SH-SY5Y (cell line): ENCODE measurements around the gene IL6ST.

Experiments
- GATA2 ChIP-seq: IDR thresholded peaks from 2 replicates; pipeline ENCODE4 v1.6.1; 2011; ENCODE audit warnings: mild to moderate bottlenecking, low read depth, low read length
- GATA3 ChIP-seq: IDR thresholded peaks from 2 replicates; pipeline ENCODE4 v1.6.1; 2011; ENCODE audit warnings: low read depth, mild to moderate bottlenecking, low read length, moderate library complexity

DNA sequence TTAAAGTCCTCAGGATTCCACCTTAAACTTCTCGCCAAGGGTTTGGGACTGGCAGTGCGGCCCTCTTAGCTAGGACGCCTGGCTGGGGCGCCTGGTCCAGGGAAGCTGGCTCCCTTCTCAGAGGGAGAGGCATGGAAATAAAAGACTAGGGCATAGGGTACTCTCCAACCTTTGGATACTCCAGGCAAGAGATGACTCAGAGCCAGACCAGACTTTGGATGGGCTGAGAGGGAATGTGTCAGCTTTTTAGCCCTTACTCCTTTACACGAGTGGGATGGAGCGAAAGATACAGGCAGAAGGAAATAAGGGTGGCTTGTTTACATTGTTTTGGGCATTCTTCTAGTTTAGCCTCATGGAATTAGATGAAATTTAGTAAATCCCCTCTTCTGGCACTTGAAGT, 95.4 kb downstream of the IL6ST start:
- no peak for TF ChIP-seq GATA3
- no peak for TF ChIP-seq GATA2
